ENCODE measurements around the gene GMCL1. TPM values are rescaled to one million over a fixed set of nuclear protein-coding genes. Genes with fewer than 3 reads are reported as not detected.

The GMCL1 gene
- total and polyA plus RNA-seq, 2 of the 13 experiments (the other 11 are each of a cell fraction or from before 2014, with no cell fraction given): 18.7 to 24.0 TPM

DNA sequence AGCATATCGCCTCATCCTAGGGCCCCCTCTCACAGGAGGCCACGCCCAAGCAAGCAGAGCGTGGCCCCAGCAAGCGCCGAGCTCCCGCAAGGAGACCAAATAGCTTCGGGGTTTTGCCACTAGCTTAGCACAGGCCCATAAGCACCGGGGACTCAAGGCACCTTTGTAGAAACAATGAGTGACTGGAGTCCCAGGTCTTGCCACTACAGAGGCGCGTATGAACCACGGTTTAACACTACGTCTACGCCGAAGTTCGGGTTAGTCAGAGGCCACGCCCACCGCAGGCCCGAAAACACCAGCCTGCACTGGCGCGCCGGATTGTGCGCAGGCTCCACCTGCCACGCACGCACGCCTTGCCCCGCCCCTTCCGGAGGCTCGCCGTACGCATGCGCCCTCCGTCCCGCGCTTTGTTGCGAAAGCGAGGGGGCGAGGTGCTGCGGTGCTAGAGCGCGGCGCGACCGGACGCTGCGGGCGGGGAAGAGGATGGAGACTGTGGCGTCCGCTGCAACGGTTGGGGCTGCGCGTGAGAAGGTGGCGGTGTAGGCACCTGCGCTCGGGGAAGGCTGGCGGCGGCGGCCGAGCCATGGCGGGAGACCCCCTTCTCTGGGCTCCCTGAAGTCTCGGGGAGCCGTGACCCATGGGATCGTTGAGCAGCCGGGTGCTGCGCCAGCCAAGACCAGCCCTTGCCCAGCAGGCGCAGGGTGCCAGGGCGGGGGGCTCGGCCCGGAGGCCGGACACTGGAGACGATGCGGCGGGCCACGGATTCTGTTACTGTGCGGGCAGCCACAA, at the start of gene GMCL1 (continued):
- TF ChIP-seq TFE3 (CRISPR knock-in tag; IDR thresholded peaks at IDR 0.05) (peak; percentile 82), GLI4 (CRISPR knock-in tag; IDR thresholded peaks at IDR 0.05; ENCODE audit: borderline replicate concordance) (peak; percentile 81; the same call in 1 of the 2 replicates), NR2C2 (CRISPR knock-in tag; IDR thresholded peaks at IDR 0.05; ENCODE audit: borderline replicate concordance) (peak; percentile 78), MAFG (CRISPR knock-in tag; IDR thresholded peaks at IDR 0.05) (peak; percentile 62), TFDP1 (CRISPR knock-in tag; IDR thresholded peaks at IDR 0.05; ENCODE audit: borderline replicate concordance) (peak; percentile 98), MLLT10 (CRISPR knock-in tag; IDR thresholded peaks at IDR 0.05) (no peak), CBX2 (IDR thresholded peaks at IDR 0.05; ENCODE audit: low read depth, low read length) (no peak), CBX2 (CRISPR knock-in tag; IDR thresholded peaks at IDR 0.05; ENCODE audit: low read depth) (peak; percentile 69; the same call in 1 of the 2 replicates), SPEN (CRISPR knock-in tag; IDR thresholded peaks at IDR 0.05; ENCODE audit: low read depth) (peak; percentile 99), ADNP (CRISPR knock-in tag; IDR thresholded peaks at IDR 0.05) (no peak)
- TF ChIP-seq, protein P1, sequence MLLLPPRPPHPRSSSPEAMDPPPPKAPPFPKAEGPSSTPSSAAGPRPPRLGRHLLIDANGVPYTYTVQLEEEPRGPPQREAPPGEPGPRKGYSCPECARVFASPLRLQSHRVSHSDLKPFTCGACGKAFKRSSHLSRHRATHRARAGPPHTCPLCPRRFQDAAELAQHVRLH (CRISPR knock-in tag; IDR thresholded peaks at IDR 0.05; ENCODE audit: borderline replicate concordance, low read depth): peak; percentile 93
